Measurements from ENCODE around the gene PTPRQ. TPM values are rescaled to one million over a fixed set of nuclear protein-coding genes. Genes with fewer than 3 reads are reported as not detected.
A peak's percentile ranks its signal among the peaks of the same experiment; 100 is the strongest.

PTPRQ gene
- polyA plus RNA-seq, 1 of the 3 experiments (the other 2 are of a cell fraction) = 0.46 TPM

DNA sequence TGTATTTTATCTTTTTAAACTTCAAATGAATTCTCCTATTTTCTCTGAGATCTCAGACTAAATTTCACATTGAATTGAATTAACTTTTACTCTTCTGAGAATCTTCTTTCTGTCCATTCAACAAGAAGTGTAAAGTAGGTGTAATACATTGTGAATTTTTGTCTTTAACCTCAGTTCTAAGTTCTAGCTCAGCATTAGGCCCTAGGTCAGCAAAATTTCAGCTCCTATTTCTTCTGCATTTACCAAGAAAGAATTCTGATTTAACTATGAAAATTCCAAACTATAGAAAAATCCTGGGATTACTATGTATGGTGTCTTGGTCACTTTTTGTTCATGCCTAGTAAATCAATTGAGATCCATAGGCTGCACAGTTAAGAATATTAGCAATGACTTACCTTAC, 152.5 kb downstream of the PTPRQ start:
- Histone ChIP-seq H3K9me3 (no peaks in the 10 kb centered on the region; the same call in 1 of the 2 replicates), H3K4me1 (ENCODE audit: control insufficient read depth in 1 of 2, insufficient read depth in 2 of 2, low read depth in 1 of 2, low read length in 1 of 2) (peaks cover 0 to 45% of the 10 kb centered on the region in 2 experiments; a peak in 1 of 4 replicates), H3K36me3 (replicated peaks in 1 of 2; ENCODE audit: control insufficient read depth in 1 of 2, insufficient read depth in 2 of 2, low read length in 1 of 2) (peaks cover 0 to 4% of the 10 kb centered on the region in 2 experiments), H3F3A (replicated peaks; ENCODE audit: insufficient read depth) (peaks cover 14% of the 10 kb centered on the region), H3K4me2 (no peak overlapping the region), H3K27ac (ENCODE audit: low read depth in 2 of 2, low read length in 1 of 2) (no peak overlapping the region), H2AFZ (ENCODE audit: low read depth) (0 out of 2 replicates have a peak overlapping the region, but pooled peaks have one; percentile 19), H3K27me3 (ENCODE audit: insufficient read depth) (no peaks in the 10 kb centered on the region), H3K79me2 (ENCODE audit: insufficient read depth) (no peaks in the 10 kb centered on the region), H3K4me3 (ENCODE audit: low read depth in 2 of 2, low read length in 1 of 2) (no peak overlapping the region), H3K9ac (no peak overlapping the region), H4K20me1 (ENCODE audit: insufficient read depth) (no peaks in the 10 kb centered on the region), H3K9me2 (no peaks in the 10 kb centered on the region)
- POLR2A ChIA-PET = no interaction called here
- DNase-seq = no peak
- CTCF ChIA-PET = interaction anchor here (1.4 kb wide), 2 partner anchors 11 to 123 kb away, joined by 3 read pairs; no protein-coding TSS in a partner anchor
- TF ChIP-seq GATA2 (CRISPR knock-in tag; IDR thresholded peaks at IDR 0.05) (no peak), SMC3 (IDR thresholded peaks at IDR 0.05; ENCODE audit: low read depth, low read length) (no peak)
- TF ChIP-seq, protein P1, sequence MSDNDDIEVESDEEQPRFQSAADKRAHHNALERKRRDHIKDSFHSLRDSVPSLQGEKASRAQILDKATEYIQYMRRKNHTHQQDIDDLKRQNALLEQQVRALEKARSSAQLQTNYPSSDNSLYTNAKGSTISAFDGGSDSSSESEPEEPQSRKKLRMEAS (IDR thresholded peaks at IDR 0.05; ENCODE audit: low read depth) = no peak

DNA sequence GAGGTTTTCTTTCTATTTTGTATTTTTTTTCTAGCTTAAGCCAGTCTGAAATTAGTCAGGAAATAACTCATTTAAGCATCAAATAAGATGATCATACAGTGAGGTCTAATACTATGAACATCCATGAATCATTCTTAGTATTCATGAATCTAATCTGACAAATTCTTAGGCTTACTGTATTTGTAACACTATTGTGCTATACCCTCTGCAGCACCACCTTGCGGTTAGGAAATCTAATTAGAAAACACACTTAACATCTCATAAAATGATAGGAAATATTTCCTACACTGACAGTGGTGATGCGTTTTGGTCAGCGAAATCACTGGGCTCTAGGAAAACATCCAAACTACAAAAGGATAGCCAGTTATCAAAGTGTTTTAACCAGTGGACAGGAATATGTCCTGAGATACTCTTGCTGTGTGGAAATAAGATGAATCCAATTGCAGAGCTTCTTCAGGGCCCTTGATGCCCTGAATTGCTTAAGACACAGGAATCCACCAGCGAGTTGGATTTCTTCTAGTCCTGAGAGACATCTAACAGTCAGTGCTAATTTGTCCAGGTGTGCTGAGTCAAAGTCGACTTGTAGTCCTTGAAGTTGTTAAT, 154.1 kb downstream of the PTPRQ start:
- 1% methylated on average over 5 of the region's 5 CpGs for WGBS (ENCODE audit: low lambda C conversion rate)
- DNase-seq = no peak
- no peaks in the 10 kb centered on the region for H3K36me3 ChIP-seq (replicated peaks in 1 of 2; ENCODE audit: control insufficient read depth in 1 of 2, insufficient read depth in 2 of 2, low read length in 1 of 2)
- H3K4me1 ChIP-seq (ENCODE audit: control insufficient read depth in 1 of 2, insufficient read depth in 2 of 2, low read depth in 1 of 2, low read length in 1 of 2) = peaks cover 0 to 45% of the 10 kb centered on the region in 2 experiments; a peak in 1 of 4 replicates
- ChIA-PET CTCF (interaction anchor here (0.8 to 1.4 kb wide), 4 partner anchors 10 to 126 kb away, joined by 3 to 4 read pairs (median 3); no protein-coding TSS in a partner anchor), POLR2A (no interaction called here)
- no peaks in the 10 kb centered on the region for H3K9me2 ChIP-seq
- H3K9ac ChIP-seq = 0 out of 2 replicates have a peak overlapping the region, but pooled peaks have one; percentile 8
- H2AFZ ChIP-seq (ENCODE audit: low read depth) = peak overlapping the region; percentile 39
- no peaks in the 10 kb centered on the region for H3K27me3 ChIP-seq (ENCODE audit: insufficient read depth)
- no peaks in the 10 kb centered on the region for H4K20me1 ChIP-seq (ENCODE audit: insufficient read depth)
- H3K4me2 ChIP-seq = peak overlapping the region; percentile 3; the same call in 1 of the 2 replicates
- peak overlapping the region in 1 of 2 experiments; percentile 41; a peak in 2 of 4 replicates for H3K27ac ChIP-seq (ENCODE audit: low read depth in 2 of 2, low read length in 1 of 2)
- no peak overlapping the region for H3K4me3 ChIP-seq (ENCODE audit: low read depth in 2 of 2, low read length in 1 of 2)
- peaks cover 14% of the 10 kb centered on the region for H3F3A ChIP-seq (replicated peaks; ENCODE audit: insufficient read depth)
- H3K79me2 ChIP-seq (ENCODE audit: insufficient read depth) = no peaks in the 10 kb centered on the region
- no peaks in the 10 kb centered on the region; the same call in 1 of the 2 replicates for H3K9me3 ChIP-seq
- TF ChIP-seq POLR2AphosphoS5 (IDR thresholded peaks at IDR 0.05; ENCODE audit: low read depth, low read length) = no peak
- TF ChIP-seq TCF12 (IDR thresholded peaks at IDR 0.05) = peak; percentile 22; the same call in 1 of the 2 replicates
- no peak for TF ChIP-seq FOXJ3 (CRISPR knock-in tag; IDR thresholded peaks at IDR 0.05)
- no peak for TF ChIP-seq RXRA (IDR thresholded peaks at IDR 0.05; ENCODE audit: borderline replicate concordance, low read depth)
- TF ChIP-seq MEF2A (IDR thresholded peaks at IDR 0.05; ENCODE audit: borderline replicate concordance, low read depth) = no peak
- TF ChIP-seq, protein P2, sequence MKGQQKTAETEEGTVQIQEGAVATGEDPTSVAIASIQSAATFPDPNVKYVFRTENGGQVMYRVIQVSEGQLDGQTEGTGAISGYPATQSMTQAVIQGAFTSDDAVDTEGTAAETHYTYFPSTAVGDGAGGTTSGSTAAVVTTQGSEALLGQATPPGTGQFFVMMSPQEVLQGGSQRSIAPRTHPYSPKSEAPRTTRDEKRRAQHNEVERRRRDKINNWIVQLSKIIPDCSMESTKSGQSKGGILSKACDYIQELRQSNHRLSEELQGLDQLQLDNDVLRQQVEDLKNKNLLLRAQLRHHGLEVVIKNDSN (IDR thresholded peaks at IDR 0.05; ENCODE audit: borderline replicate concordance, low read depth) = no peak
- TF ChIP-seq, protein P3, sequence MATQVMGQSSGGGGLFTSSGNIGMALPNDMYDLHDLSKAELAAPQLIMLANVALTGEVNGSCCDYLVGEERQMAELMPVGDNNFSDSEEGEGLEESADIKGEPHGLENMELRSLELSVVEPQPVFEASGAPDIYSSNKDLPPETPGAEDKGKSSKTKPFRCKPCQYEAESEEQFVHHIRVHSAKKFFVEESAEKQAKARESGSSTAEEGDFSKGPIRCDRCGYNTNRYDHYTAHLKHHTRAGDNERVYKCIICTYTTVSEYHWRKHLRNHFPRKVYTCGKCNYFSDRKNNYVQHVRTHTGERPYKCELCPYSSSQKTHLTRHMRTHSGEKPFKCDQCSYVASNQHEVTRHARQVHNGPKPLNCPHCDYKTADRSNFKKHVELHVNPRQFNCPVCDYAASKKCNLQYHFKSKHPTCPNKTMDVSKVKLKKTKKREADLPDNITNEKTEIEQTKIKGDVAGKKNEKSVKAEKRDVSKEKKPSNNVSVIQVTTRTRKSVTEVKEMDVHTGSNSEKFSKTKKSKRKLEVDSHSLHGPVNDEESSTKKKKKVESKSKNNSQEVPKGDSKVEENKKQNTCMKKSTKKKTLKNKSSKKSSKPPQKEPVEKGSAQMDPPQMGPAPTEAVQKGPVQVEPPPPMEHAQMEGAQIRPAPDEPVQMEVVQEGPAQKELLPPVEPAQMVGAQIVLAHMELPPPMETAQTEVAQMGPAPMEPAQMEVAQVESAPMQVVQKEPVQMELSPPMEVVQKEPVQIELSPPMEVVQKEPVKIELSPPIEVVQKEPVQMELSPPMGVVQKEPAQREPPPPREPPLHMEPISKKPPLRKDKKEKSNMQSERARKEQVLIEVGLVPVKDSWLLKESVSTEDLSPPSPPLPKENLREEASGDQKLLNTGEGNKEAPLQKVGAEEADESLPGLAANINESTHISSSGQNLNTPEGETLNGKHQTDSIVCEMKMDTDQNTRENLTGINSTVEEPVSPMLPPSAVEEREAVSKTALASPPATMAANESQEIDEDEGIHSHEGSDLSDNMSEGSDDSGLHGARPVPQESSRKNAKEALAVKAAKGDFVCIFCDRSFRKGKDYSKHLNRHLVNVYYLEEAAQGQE (IDR thresholded peaks at IDR 0.05; ENCODE audit: low read depth, low read length) = no peak
- TF ChIP-seq, protein P1 (IDR thresholded peaks at IDR 0.05; ENCODE audit: low read depth) = no peak
- TF ChIP-seq, protein P4, sequence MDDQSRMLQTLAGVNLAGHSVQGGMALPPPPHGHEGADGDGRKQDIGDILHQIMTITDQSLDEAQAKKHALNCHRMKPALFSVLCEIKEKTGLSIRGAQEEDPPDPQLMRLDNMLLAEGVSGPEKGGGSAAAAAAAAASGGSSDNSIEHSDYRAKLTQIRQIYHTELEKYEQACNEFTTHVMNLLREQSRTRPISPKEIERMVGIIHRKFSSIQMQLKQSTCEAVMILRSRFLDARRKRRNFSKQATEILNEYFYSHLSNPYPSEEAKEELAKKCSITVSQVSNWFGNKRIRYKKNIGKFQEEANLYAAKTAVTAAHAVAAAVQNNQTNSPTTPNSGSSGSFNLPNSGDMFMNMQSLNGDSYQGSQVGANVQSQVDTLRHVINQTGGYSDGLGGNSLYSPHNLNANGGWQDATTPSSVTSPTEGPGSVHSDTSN (IDR thresholded peaks at IDR 0.05) = peak; percentile 76
- TF ChIP-seq NFIC (IDR thresholded peaks at IDR 0.05; ENCODE audit: borderline replicate concordance) = no peak
- peak; percentile 40; the same call in 1 of the 2 replicates for TF ChIP-seq FOSL2 (IDR thresholded peaks at IDR 0.05; ENCODE audit: borderline replicate concordance, low read depth)
- peak; percentile 43; the same call in 1 of the 2 replicates for TF ChIP-seq RAD21 (IDR thresholded peaks at IDR 0.05; ENCODE audit: low read length)
- TF ChIP-seq, protein P5, sequence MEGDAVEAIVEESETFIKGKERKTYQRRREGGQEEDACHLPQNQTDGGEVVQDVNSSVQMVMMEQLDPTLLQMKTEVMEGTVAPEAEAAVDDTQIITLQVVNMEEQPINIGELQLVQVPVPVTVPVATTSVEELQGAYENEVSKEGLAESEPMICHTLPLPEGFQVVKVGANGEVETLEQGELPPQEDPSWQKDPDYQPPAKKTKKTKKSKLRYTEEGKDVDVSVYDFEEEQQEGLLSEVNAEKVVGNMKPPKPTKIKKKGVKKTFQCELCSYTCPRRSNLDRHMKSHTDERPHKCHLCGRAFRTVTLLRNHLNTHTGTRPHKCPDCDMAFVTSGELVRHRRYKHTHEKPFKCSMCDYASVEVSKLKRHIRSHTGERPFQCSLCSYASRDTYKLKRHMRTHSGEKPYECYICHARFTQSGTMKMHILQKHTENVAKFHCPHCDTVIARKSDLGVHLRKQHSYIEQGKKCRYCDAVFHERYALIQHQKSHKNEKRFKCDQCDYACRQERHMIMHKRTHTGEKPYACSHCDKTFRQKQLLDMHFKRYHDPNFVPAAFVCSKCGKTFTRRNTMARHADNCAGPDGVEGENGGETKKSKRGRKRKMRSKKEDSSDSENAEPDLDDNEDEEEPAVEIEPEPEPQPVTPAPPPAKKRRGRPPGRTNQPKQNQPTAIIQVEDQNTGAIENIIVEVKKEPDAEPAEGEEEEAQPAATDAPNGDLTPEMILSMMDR (IDR thresholded peaks at IDR 0.05) = peak; percentile 69
- no peak for TF ChIP-seq MXI1 (IDR thresholded peaks at IDR 0.05; ENCODE audit: low read depth, low read length)
- no peak for TF ChIP-seq ELF1 (IDR thresholded peaks at IDR 0.05)

Data from SK-N-SH (cell line).